AG04450 (cell line): ENCODE results near the gene CFAP161. TPM values are rescaled to one million over a fixed set of nuclear protein-coding genes. Genes with fewer than 3 reads are reported as not detected.

Source experiments
- CTCF ChIA-PET: fragments of 300-600, 350-600 bp; formaldehyde crosslinking; extraction: SDS; loops from one replicate; lab custom pipeline; 2022; ENCODE audit warnings: antibody characterized with exemption, inconsistent platforms; lab: Charles Lee
- POLR2A ChIA-PET: fragments of 350-600 bp; formaldehyde crosslinking; extraction: SDS; loops from one replicate; lab custom pipeline; 2021; ENCODE audit warnings: antibody characterized with exemption, inconsistent platforms; lab: Yijun Ruan, JAX
- DNase-seq: peaks from one replicate; pipeline ENCODE4 v3.0.0-alpha.2; 2011; ENCODE audit warnings: low read depth, low spot score
- H3K27ac ChIP-seq: one replicate; pipeline ENCODE4 v1.5.1; 2012; ENCODE audit warnings: low read depth, low read length, control low read depth
- H3K27me3 ChIP-seq: one replicate; pipeline ENCODE4 v1.6.0; 2012; ENCODE audit warnings: low read length; ENCODE audit not compliant: control insufficient read depth, insufficient read depth
- H3K4me3 ChIP-seq: 2 replicates; pipeline ENCODE4 v1.5.1; 2011; ENCODE audit warnings: mild to moderate bottlenecking, low read depth, low read length, control low read depth
- H3K9me3 ChIP-seq: 2 replicates; pipeline ENCODE4 v1.5.1; 2012; ENCODE audit warnings: low read length; ENCODE audit not compliant: control insufficient read depth, insufficient read depth
- polyA plus RNA-seq: library from polyadenylated mRNA; depleted of rRNA; stranded (reverse); fragments of >200 nt; gene quantifications from 2 replicates; pipeline ENCODE4 v1.2.3, GENCODE V29; 2011
- TF ChIP-seq, protein P1 (sequence below): IDR thresholded peaks from 2 replicates; pipeline ENCODE4 v1.5.1; 2011; ENCODE audit warnings: low read depth, low read length, control low read depth, inconsistent platforms

The CFAP161 gene
- polyA plus RNA-seq, 1 experiment: not detected

DNA sequence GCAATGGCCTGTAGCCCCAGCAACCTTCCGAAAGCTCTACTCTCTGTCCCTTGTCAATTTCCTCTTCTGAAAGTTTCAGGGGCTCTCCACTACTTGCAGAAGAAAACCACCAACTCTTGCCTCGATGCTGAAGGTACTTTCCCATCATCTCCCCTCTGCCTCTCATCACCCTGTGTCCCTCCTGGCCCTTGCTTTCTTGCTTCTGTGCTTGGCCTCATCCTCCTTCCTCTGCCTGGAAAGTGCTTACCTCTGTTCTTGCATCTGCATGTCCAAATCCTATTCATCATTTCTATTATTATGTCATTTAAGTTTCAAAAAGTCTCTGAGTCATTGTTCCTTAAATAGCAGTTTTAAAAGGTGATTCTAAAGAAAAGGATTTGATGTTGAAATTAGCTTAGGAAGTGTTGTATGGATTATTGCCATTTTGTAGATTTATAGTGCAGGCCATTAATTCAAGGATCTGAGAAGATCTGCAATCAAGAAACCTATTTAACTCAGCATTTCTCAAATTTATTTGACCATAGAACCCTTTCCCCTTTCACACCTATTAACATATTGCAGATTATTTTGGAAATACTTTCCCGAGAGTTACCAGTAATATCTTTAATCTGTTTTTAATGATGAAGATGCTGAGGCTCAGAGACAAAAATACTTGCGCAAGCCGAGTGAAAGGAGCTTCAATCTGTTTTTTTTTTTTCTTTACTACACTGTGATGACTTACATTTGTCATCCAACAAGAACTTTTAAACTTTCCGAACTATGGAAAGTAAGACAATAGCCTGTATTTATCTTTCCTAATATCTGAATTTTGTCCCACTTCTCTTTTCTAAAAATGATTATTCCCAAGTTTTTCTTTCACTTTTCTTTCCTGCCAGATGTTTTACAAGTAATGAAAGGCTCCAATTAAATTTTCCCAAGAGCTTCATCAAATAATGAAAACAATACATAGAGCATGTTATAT is 22.3 kb upstream of the CFAP161 start:
- no peak overlapping the region for H3K27ac ChIP-seq

DNA sequence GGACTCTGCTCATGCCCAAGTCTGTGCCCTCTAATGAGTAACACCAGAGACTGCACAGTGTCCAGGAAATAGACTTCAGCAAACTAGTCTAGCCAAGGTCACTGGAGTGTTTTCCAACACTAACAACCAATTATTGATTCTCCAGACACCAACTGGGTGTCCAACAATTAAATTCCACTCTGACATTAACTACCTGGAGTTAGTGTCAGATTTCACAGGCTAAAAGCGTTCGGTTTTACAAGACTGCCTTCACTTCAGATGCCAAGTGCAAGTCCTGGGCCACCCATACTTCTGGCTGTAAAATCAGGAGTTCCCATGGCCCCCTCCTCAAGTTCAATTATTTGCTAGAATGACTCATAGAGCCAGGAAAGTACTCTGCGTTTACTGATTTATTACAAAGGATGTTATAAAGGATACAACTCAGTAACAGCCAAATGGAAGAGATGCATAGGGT is 20.8 kb upstream of the CFAP161 start:
- H3K27me3 ChIP-seq: peaks cover 11% of the 10 kb centered on the region
- DNase-seq: no peak
- POLR2A ChIA-PET: no interaction called here
- no peaks in the 10 kb centered on the region; the same call in none of the 2 replicates for H3K9me3 ChIP-seq
- H3K4me3 ChIP-seq: no peak overlapping the region
- peak overlapping the region; percentile 47 for H3K27ac ChIP-seq
- CTCF ChIA-PET: interaction anchor here (1.0 to 23.6 kb wide), 5 partner anchors 50 to 297 kb away, joined by 3 to 728 read pairs (median 3); no protein-coding TSS in a partner anchor
- TF ChIP-seq, protein P1, sequence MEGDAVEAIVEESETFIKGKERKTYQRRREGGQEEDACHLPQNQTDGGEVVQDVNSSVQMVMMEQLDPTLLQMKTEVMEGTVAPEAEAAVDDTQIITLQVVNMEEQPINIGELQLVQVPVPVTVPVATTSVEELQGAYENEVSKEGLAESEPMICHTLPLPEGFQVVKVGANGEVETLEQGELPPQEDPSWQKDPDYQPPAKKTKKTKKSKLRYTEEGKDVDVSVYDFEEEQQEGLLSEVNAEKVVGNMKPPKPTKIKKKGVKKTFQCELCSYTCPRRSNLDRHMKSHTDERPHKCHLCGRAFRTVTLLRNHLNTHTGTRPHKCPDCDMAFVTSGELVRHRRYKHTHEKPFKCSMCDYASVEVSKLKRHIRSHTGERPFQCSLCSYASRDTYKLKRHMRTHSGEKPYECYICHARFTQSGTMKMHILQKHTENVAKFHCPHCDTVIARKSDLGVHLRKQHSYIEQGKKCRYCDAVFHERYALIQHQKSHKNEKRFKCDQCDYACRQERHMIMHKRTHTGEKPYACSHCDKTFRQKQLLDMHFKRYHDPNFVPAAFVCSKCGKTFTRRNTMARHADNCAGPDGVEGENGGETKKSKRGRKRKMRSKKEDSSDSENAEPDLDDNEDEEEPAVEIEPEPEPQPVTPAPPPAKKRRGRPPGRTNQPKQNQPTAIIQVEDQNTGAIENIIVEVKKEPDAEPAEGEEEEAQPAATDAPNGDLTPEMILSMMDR: no peak

More for the DNA sequence above, 22.3 kb upstream of the CFAP161 start:
- POLR2A ChIA-PET: no interaction called here
- no peaks in the 10 kb centered on the region; the same call in 1 of the 2 replicates for H3K9me3 ChIP-seq
- TF ChIP-seq, protein P1: no peak
- H3K27me3 ChIP-seq: peaks cover 7% of the 10 kb centered on the region
- no peak overlapping the region for H3K4me3 ChIP-seq
- no peak for DNase-seq
- CTCF ChIA-PET: interaction anchor here (0.6 to 23.6 kb wide), 6 partner anchors 41 to 299 kb away, joined by 3 to 728 read pairs (median 4); no protein-coding TSS in a partner anchor

DNA sequence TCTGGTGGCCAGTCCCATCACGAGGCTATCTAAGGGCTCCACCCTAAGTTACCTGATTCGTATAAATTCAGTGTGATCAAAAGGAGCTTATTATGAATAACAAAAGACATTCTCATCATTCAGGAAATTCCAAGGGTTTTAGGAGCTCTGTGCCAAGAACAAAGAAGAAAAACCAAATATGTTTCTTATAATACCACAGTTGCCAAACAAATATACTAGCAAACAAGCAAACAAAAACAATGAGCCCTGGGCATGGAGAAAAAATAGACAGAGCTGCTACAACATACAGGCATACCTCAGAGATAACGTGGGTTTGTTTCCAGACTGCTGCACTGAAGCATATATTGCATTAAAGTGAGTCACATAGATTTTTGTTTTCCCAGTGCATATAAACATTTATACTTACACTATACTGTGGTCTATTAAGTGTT is 20.2 kb upstream of the CFAP161 start:
- peak overlapping the region; percentile 47 for H3K27ac ChIP-seq
- peaks cover 11% of the 10 kb centered on the region for H3K27me3 ChIP-seq
- no peak overlapping the region for H3K4me3 ChIP-seq
- CTCF ChIA-PET: interaction anchor here (1.0 to 23.6 kb wide), 3 partner anchors 50 to 152 kb away, joined by 3 to 728 read pairs (median 3); no protein-coding TSS in a partner anchor
- POLR2A ChIA-PET: no interaction called here
- TF ChIP-seq, protein P1: no peak
- peak; percentile 57 for DNase-seq
- H3K9me3 ChIP-seq: peaks cover 3% of the 10 kb centered on the region

DNA sequence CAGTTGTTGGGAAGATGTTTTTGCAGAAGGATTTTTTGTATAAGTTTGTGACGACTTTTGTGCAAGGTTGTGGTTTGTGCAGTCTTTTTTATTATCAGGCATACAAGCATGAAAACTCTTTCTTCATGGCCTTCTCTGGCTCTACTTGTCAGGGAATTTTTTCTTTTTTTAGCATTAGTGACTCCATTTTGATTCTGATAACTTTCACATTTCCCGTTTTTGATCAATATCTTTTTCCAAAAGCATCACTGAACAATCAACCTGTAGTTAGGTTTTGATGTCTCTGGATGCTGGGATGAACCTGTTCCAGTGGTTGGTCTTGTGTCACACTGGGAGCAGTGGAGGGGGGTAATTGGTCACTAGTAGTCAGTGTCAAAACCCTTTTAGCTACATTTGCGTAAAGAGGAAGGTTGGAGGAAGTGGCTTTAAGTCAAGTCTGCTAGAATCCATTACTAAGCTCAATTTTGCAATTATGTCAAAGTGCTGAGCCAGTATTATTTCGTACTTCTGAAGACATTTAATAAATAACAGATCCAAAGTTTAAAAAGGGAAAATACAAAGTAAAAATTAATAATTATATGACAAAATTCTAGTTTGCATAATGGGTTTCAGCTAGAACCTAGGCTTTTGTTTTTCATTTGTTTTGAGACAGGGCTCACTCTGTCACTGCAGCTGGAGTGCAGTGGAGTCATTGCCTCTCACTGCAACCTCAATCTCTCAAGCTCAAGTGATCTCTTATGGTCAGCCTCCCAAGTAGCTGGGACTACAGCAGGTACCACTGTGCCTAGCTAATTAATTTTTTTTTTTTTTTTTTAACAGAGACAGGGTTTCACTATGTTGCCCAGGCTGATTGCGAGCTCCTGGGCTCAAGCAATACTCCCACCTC is 18.8 kb upstream of the CFAP161 start:
- no peak for DNase-seq
- POLR2A ChIA-PET: interaction anchor here (0.5 kb wide), 1 partner anchor 783 kb away, joined by 5 read pairs; no protein-coding TSS in a partner anchor
- Histone ChIP-seq H3K4me3 (no peak overlapping the region), H3K27ac (no peak overlapping the region), H3K9me3 (peaks cover 3% of the 10 kb centered on the region; the same call in 1 of the 2 replicates), H3K27me3 (peaks cover 8% of the 10 kb centered on the region)
- CTCF ChIA-PET: interaction anchor here (0.6 to 23.6 kb wide), 3 partner anchors 95 to 160 kb away, joined by 3 to 728 read pairs (median 4); no protein-coding TSS in a partner anchor
- TF ChIP-seq, protein P1: no peak
